Large intestine (tissue), 3 donors: Measurements from ENCODE around the gene MSI2. TPM values are rescaled to one million over a fixed set of nuclear protein-coding genes. Genes with fewer than 3 reads are reported as not detected.

ENCODE experiments used
- DNase-seq, 2 donors: peaks; one replicate each; pipeline versions ENCODE4 v3.0.0 to v3.0.0-alpha.2; 2013
- H3K27ac ChIP-seq: one replicate; pipeline ENCODE4 v1.5.1; 2013; ENCODE audit warnings: low read length
- H3K27me3 ChIP-seq: 2 replicates; pipeline ENCODE4 v1.6.1; 2013; ENCODE audit warnings: low read length; ENCODE audit not compliant: control insufficient read depth, insufficient read depth
- H3K36me3 ChIP-seq: 2 replicates; pipeline ENCODE4 v1.6.1; 2013; ENCODE audit warnings: low read length; ENCODE audit not compliant: control insufficient read depth, insufficient read depth
- H3K4me1 ChIP-seq: one replicate; pipeline ENCODE4 v1.6.1; 2013; ENCODE audit warnings: low read length; ENCODE audit not compliant: control insufficient read depth, insufficient read depth
- H3K4me3 ChIP-seq: one replicate; pipeline ENCODE4 v1.5.1; 2013; ENCODE audit warnings: low read length
- H3K9me3 ChIP-seq: one replicate; pipeline ENCODE4 v1.6.1; 2013; ENCODE audit warnings: mild to moderate bottlenecking, low read depth, low read length, moderate library complexity; ENCODE audit not compliant: control insufficient read depth
- WGBS: methylation state at CpG from one replicate; pipeline ENCODE4 v1.1.5; 2013; ENCODE audit warnings: low lambda C conversion rate; ENCODE audit not compliant: insufficient coverage; 5-methylcytosine and 5-hydroxymethylcytosine counted together
- polyA plus RNA-seq: library from polyadenylated mRNA; unstranded; fragments of 120-200 nt; gene quantifications from one replicate; pipeline ENCODE4 v1.2.1, GENCODE V29; 2013

The MSI2 gene
- polyA plus RNA-seq, 1 donor = 46.1 TPM

DNA sequence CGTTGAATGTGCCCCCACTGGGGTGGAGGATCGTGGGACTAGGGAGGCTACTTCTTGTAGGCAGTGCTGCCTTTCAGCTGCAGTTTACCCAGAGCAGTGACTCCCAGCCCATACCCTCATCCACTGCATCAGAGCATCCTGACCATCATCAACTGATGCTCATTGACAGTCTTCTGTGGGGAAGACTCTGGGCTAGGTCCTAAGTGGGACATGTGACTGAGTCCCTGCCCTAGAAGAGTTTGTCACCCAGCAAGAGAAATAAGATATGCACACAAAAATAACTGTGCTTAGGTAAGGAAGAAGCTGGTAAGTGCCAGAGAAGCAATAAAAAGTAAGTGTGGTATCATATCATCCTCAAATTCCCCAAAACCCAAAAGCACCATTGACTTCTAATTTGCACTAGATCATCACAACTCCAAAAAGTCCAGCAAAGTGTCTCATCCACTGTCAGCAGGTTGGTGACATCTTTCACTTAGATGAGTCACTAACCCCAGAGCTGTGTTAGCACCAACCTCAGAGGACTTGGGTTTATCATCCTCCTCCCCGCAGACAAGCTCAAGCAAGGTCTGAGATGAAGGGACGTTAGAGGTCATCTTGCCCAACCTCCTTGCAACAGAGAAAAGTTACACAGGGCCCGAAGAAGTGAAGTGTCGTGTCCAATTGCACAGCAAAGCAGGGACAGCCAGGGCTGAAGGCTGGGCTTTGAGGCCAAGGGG is 389.8 kb downstream of the MSI2 start:
- no peaks in the 10 kb centered on the region for H3K27me3 ChIP-seq
- no peak for DNase-seq
- H3K4me1 ChIP-seq = no peaks in the 10 kb centered on the region
- no peak overlapping the region for H3K27ac ChIP-seq
- H3K36me3 ChIP-seq = peaks cover 13% of the 10 kb centered on the region
- no CpG with 5 or more reads among the region's 6 CpGs for WGBS
- H3K4me3 ChIP-seq = no peak overlapping the region
- H3K9me3 ChIP-seq = no peaks in the 10 kb centered on the region

DNA sequence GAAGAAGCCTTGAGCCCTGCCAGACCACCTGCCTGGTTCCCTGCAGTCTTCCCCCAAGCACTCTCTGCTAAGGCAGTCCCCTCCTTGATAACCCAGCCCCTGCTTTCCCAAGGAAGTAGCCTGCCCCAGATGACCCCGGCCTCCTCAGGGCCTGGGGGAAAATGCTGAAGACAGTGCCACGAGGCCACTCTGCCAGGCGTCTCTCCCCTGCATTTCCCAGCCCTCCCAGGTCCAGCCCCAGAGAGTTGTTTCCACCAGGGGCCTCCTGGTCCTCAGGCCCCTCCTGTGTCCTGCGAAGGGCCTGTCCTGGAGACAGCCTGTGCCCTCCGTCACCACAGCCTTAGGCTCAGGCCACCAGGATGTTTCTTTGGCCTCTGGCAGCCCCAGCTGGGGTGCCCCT is 392.4 kb downstream of the MSI2 start:
- peaks cover 23% of the 10 kb centered on the region for H3K36me3 ChIP-seq
- no peak for DNase-seq
- H3K27ac ChIP-seq = no peak overlapping the region
- no peaks in the 10 kb centered on the region for H3K9me3 ChIP-seq
- no peaks in the 10 kb centered on the region for H3K27me3 ChIP-seq
- H3K4me3 ChIP-seq = no peak overlapping the region
- no peaks in the 10 kb centered on the region for H3K4me1 ChIP-seq
- WGBS = 100% methylated on average over 1 of the region's 5 CpGs

DNA sequence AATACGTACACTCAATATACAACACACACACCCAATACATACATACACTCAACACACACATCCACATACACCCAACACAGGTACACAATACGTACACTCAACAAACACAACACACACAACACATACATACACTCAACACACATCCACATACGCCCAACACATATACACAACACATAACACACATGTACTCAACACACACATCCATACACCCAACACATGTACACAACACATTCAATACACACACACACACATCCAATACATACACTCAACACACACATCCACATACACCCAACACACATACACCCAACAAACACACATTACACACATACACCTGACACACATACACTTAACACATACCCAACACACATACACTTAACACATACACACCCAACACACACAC is 392.9 kb downstream of the MSI2 start:
- H3K27me3 ChIP-seq = no peaks in the 10 kb centered on the region
- no peak overlapping the region for H3K4me3 ChIP-seq
- no peak for DNase-seq
- H3K36me3 ChIP-seq = peaks cover 27% of the 10 kb centered on the region
- H3K4me1 ChIP-seq = no peaks in the 10 kb centered on the region
- WGBS = 93% methylated on average over 3 of the region's 3 CpGs
- H3K9me3 ChIP-seq = no peaks in the 10 kb centered on the region
- H3K27ac ChIP-seq = no peak overlapping the region

DNA sequence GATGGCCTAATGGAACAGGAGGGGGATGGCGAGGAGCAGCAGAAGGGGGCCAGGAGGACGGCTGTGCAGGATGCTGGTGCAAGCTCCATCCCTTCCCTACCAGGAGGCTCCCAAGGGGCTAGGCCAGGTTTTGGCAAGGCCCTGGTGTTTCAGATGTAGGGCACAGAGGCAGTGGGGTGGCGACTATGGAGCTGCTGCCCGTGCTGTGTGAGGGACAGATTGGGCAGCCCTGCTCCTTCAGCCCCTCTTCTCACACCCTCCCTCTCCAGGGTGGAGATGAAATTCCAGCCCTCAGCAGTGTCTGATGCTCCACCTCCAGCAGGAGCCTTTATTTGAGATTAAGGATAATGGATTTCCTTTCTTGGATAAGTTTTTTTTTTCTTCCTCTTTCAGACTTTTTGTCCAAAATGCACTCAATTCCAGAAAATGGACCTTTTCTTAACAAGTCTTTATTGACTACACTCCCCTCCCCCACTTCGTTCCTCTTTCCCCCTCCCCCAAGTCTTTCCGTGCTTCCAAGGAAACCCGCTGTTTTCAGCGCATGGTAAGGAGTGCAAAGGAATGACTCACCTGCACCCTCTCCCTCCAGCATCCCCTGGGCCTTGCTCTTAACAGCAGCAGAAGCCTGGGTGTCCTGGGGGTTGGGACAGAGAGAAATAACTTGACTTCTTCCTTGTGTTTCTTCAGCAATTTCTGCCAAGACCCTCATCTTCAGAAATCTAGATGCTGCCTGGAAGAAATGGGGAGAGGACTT is 393.6 kb downstream of the MSI2 start:
- Histone ChIP-seq H3K36me3 (peaks cover 26% of the 10 kb centered on the region), H3K4me3 (no peak overlapping the region), H3K4me1 (no peaks in the 10 kb centered on the region), H3K9me3 (no peaks in the 10 kb centered on the region), H3K27ac (no peak overlapping the region), H3K27me3 (no peaks in the 10 kb centered on the region)
- no peak for DNase-seq
- WGBS = 80% methylated on average over 1 of the region's 8 CpGs

DNA sequence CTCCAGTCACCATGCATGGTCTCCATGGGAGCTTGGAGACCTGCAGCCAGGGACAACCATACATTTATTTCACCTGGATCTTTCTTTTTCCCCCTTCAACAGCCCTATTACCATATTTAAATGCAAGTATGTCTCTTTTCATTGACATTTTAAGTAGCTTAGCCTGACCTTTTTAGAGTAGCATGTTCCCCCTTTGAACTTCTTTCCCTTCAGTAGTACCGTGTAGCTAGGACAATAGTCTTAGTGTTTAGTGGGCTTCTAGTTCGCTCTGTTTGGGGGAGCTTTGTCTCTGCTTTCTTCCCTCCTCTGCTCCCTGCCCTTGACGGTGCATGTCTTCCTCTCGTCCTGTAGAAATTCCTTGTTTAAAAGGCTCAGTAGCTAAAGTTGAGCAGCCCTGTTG is 394.2 kb downstream of the MSI2 start:
- DNase-seq = no peak
- Histone ChIP-seq H3K27me3 (no peaks in the 10 kb centered on the region), H3K36me3 (peaks cover 23% of the 10 kb centered on the region), H3K4me1 (no peaks in the 10 kb centered on the region), H3K27ac (no peak overlapping the region), H3K9me3 (no peaks in the 10 kb centered on the region), H3K4me3 (no peak overlapping the region)
- no CpG with 5 or more reads among the region's 4 CpGs for WGBS

DNA sequence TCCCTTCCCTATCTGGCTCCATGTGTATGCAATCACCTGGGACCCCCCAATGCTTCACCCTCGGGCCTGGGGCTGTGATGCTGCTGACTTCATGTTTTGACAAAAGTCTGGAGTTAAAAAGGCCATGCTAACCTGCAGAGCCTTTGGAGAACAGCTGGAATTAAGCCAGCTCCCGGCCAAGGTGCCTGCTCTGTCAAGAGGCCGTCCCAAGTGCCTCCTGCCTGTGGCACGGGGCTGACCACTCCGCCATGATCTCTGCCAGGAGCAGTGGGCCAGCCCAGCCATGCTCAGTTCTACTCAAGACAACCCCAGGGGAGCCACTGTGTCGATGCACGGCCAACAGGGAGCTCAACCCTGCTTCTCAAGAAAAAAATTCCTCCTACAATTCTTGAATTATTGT is 395.1 kb downstream of the MSI2 start:
- WGBS = no CpG with 5 or more reads among the region's 7 CpGs
- no peak overlapping the region for H3K4me3 ChIP-seq
- H3K36me3 ChIP-seq = peaks cover 28% of the 10 kb centered on the region
- no peaks in the 10 kb centered on the region for H3K27me3 ChIP-seq
- no peak overlapping the region for H3K27ac ChIP-seq
- no peaks in the 10 kb centered on the region for H3K4me1 ChIP-seq
- DNase-seq = no peak
- H3K9me3 ChIP-seq = no peaks in the 10 kb centered on the region

DNA sequence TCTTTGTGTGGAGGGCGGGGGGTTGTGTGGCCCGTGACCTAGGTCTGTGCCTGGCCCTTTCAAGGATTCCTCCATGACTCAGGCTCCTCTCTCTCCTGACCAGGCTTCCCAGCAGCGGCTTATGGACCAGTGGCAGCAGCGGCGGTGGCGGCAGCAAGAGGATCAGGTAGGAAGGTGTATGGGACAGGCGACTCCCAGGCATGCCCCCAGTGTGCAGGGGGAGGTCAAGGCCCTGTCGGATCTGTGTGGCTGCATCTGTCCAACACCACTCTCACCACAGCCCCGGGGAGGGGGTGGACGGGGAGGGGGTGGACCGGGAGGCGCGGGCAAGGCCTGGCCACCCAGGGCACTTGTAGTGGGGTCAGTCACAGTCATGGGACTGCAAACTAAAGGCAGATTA is 395.7 kb downstream of the MSI2 start:
- Histone ChIP-seq H3K27me3 (no peaks in the 10 kb centered on the region), H3K36me3 (peaks cover 32% of the 10 kb centered on the region), H3K9me3 (no peaks in the 10 kb centered on the region), H3K4me3 (no peak overlapping the region), H3K4me1 (no peaks in the 10 kb centered on the region), H3K27ac (no peak overlapping the region)
- no peak for DNase-seq
- WGBS = no CpG with 5 or more reads among the region's 13 CpGs

DNA sequence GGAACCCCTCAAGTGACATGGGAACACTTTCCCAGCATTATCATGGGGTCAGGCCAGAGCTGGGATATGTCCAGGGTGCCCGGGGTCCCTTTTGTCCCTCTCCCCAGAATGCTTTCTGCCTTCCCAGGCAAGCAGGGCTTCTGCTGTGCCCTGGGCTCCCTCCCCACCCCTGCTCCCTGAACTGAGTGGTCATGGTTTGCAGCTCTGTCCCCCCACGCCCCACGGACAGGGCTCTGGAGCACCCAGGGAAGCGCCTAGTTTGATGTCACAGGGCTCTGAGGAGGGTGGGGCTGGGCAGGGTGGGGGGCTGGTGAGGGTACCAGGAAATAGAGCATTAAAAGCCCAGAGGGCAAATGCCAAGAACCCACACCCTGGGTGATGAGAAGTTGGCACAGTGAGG is 396.5 kb downstream of the MSI2 start:
- Histone ChIP-seq H3K36me3 (peaks cover 36% of the 10 kb centered on the region), H3K4me1 (no peaks in the 10 kb centered on the region)
- WGBS = no CpG with 5 or more reads among the region's 4 CpGs

DNA sequence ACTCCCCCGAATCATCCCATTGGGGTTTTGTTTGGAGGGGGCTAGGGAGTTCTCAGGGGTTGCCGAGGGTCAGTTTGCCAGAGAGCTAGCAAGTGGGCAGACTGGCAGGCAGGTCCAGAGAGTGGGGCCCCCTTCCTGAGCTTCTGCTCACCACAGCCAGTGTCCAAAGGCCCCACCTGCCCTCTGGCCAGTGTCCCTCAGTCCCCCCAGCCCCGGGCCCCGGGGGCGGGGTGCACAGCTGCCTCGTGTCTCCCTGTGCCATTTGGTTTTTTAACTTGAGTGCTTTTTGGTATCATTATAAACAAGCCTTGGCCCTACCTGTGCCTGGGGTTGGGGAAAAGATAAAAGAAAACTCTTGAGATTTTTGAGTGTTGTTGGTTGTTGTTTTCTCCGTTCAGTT is 397.0 kb downstream of the MSI2 start:
- no peak for DNase-seq
- no peaks in the 10 kb centered on the region for H3K4me1 ChIP-seq
- WGBS = 40% methylated on average over 2 of the region's 7 CpGs
- H3K27ac ChIP-seq = no peak overlapping the region
- H3K27me3 ChIP-seq = no peaks in the 10 kb centered on the region
- H3K4me3 ChIP-seq = no peak overlapping the region
- H3K9me3 ChIP-seq = no peaks in the 10 kb centered on the region
- H3K36me3 ChIP-seq = peaks cover 41% of the 10 kb centered on the region

More for the DNA sequence above, 396.5 kb downstream of the MSI2 start:
- no peak overlapping the region for H3K27ac ChIP-seq
- H3K4me3 ChIP-seq = no peak overlapping the region
- no peak for DNase-seq
- no peaks in the 10 kb centered on the region for H3K27me3 ChIP-seq
- no peaks in the 10 kb centered on the region for H3K9me3 ChIP-seq

DNA sequence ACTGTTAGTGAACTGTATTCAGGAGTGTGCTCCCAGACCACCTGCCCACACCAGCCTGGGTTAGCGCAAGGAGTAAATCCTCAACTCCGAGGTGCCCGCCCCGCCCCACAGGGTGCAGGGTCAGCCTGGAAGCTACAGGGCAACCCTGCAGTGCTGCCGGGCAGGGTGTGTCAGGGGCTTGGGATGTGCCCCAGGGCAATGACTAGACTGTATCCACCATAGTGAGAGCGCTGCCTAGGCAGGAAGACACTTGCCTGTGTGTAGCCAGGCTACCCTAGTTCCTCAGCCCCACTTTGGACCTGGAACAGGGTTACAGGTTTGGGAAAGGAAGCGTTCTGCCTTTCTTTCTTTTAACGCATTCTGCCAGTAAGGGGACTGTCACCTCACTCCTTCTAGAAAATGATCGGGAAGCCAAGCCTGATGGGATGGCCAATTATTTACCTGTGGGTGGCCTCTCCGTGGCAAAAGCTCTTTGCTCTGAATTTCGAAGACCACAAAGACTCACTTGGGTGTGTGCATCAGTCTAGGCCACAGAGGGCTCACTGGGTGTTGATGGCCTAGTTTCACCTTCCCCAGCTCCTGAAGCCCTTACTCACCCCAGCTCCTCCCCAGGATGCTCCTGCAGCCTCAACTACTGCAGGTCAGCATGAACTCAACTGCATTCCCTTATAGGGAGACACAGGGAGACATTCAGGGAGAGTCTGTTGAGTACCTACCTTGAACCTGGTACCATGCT is 397.9 kb downstream of the MSI2 start:
- H3K9me3 ChIP-seq = no peaks in the 10 kb centered on the region
- DNase-seq = no peak
- no peaks in the 10 kb centered on the region for H3K4me1 ChIP-seq
- H3K4me3 ChIP-seq = no peak overlapping the region
- H3K36me3 ChIP-seq = peaks cover 38% of the 10 kb centered on the region
- no CpG with 5 or more reads among the region's 11 CpGs for WGBS
- H3K27ac ChIP-seq = no peak overlapping the region
- H3K27me3 ChIP-seq = no peaks in the 10 kb centered on the region
